ENCODE measurements around the gene SLC10A7.

SLC10A7 gene

GRCh38 chr4:146494143-146494542 lies 27.6 kb downstream of the SLC10A7 start:
- DNase-seq (ENCODE audit: low read depth): no peak

- DNase-seq (ENCODE audit: low read depth): no peak
Measured at GRCh38 chr4:146490106-146490505, 31.6 kb downstream of the SLC10A7 start.

GRCh38 chr4:146488495-146489174 lies 33.1 kb downstream of the SLC10A7 start:
- DNase-seq (ENCODE audit: low read depth): no peak

GRCh38 chr4:146486565-146486964 lies 35.2 kb downstream of the SLC10A7 start:
- DNase-seq (ENCODE audit: low read depth): no peak

- no peak for DNase-seq (ENCODE audit: low read depth)
Measured at GRCh38 chr4:146485968-146486367, 35.8 kb downstream of the SLC10A7 start.

- DNase-seq (ENCODE audit: low read depth): no peak
Measured at GRCh38 chr4:146482788-146483187, 39.0 kb downstream of the SLC10A7 start.

GRCh38 chr4:146481246-146481645 lies 40.5 kb downstream of the SLC10A7 start:
- DNase-seq (ENCODE audit: low read depth): no peak

- no peak for DNase-seq (ENCODE audit: low read depth)
Measured at GRCh38 chr4:146478009-146478408, 43.7 kb downstream of the SLC10A7 start.

GRCh38 chr4:146477054-146477453 lies 44.7 kb downstream of the SLC10A7 start:
- DNase-seq (ENCODE audit: low read depth): no peak

GRCh38 chr4:146472404-146472803 lies 49.3 kb downstream of the SLC10A7 start:
- DNase-seq (ENCODE audit: low read depth): no peak

GRCh38 chr4:146470604-146471003 lies 51.1 kb downstream of the SLC10A7 start:
- no peak for DNase-seq (ENCODE audit: low read depth)

GRCh38 chr4:146469022-146469421 lies 52.7 kb downstream of the SLC10A7 start:
- no peak for DNase-seq (ENCODE audit: low read depth)

GRCh38 chr4:146465628-146466027 lies 56.1 kb downstream of the SLC10A7 start:
- DNase-seq (ENCODE audit: low read depth): no peak

- DNase-seq (ENCODE audit: low read depth): no peak
Measured at GRCh38 chr4:146462251-146462650, 59.5 kb downstream of the SLC10A7 start.

- no peak for DNase-seq (ENCODE audit: low read depth)
Measured at GRCh38 chr4:146458594-146458993, 63.1 kb downstream of the SLC10A7 start.

- no peak for DNase-seq (ENCODE audit: low read depth)
Measured at GRCh38 chr4:146456681-146457080, 65.1 kb downstream of the SLC10A7 start.

GRCh38 chr4:146453181-146453807 lies 68.4 kb downstream of the SLC10A7 start:
- no peak for DNase-seq (ENCODE audit: low read depth)

GRCh38 chr4:146450524-146450923 lies 71.2 kb downstream of the SLC10A7 start:
- DNase-seq (ENCODE audit: low read depth): no peak

GRCh38 chr4:146446555-146446954 lies 75.2 kb downstream of the SLC10A7 start:
- no peak for DNase-seq (ENCODE audit: low read depth)

- DNase-seq (ENCODE audit: low read depth): no peak
Measured at GRCh38 chr4:146445198-146446150, 76.3 kb downstream of the SLC10A7 start.

- DNase-seq (ENCODE audit: low read depth): no peak
Measured at GRCh38 chr4:146443525-146443924, 78.2 kb downstream of the SLC10A7 start.

GRCh38 chr4:146442801-146443200 lies 78.9 kb downstream of the SLC10A7 start:
- peak; percentile 9 for DNase-seq (ENCODE audit: low read depth)

- no peak for DNase-seq (ENCODE audit: low read depth)
Measured at GRCh38 chr4:146439999-146440398, 81.7 kb downstream of the SLC10A7 start.

All from stromal cell of bone marrow (primary cell).